HFFc6 (cell line): Measurements from ENCODE around the gene PRMT6. TPM values are rescaled to one million over a fixed set of nuclear protein-coding genes. Genes with fewer than 3 reads are reported as not detected.

ENCODE experiments used
- DNase-seq: peaks from one replicate; pipeline ENCODE4 v3.0.0-alpha.2; 2018
- H3K27ac Mint-ChIP-seq: 2 replicates; pipeline ENCODE4 v1.8.0; 2020; ENCODE audit warnings: mild to moderate bottlenecking, mixed read lengths
- H3K27me3 Mint-ChIP-seq: 2 replicates; pipeline ENCODE4 v1.8.0; 2021; ENCODE audit warnings: mild to moderate bottlenecking, moderate library complexity, mixed read lengths; ENCODE audit not compliant: insufficient read depth
- H3K36me3 Mint-ChIP-seq: 2 replicates; pipeline ENCODE4 v1.8.0; 2021; ENCODE audit warnings: low read depth, mixed read lengths
- H3K4me1 Mint-ChIP-seq: 2 replicates; pipeline ENCODE4 v1.8.0; 2020; ENCODE audit warnings: low read depth, mixed read lengths
- H3K4me3 Mint-ChIP-seq: 2 replicates; pipeline ENCODE4 v1.8.0; 2020; ENCODE audit warnings: mild to moderate bottlenecking, moderate library complexity, mixed read lengths
- H3K9me3 Mint-ChIP-seq: 2 replicates; pipeline ENCODE4 v1.8.0; 2020; ENCODE audit warnings: mild to moderate bottlenecking, mixed read lengths
- CTCF ChIP-seq: fragments of 200-600 bp; sonication (generic); IDR thresholded peaks from 2 replicates; pipeline ENCODE4 v1.5.0; 2021; ENCODE audit warnings: antibody characterized with exemption, mild to moderate bottlenecking
- total RNA-seq, 6 experiments: library from RNA; stranded (reverse); fragmentation: NEBNext Ultra II Directional; extraction: Animal tissue kit (Norgen Biotek cat#: 25700); gene quantifications; 2 replicates in 1 of 6; 3 replicates in 5 of 6; pipeline ENCODE4 v1.2.3, GENCODE V29; 2021

PRMT6 gene
- total RNA-seq, 6 experiments from 2014 or later = 9.7 to 14.8 (median 10.2) TPM

DNA sequence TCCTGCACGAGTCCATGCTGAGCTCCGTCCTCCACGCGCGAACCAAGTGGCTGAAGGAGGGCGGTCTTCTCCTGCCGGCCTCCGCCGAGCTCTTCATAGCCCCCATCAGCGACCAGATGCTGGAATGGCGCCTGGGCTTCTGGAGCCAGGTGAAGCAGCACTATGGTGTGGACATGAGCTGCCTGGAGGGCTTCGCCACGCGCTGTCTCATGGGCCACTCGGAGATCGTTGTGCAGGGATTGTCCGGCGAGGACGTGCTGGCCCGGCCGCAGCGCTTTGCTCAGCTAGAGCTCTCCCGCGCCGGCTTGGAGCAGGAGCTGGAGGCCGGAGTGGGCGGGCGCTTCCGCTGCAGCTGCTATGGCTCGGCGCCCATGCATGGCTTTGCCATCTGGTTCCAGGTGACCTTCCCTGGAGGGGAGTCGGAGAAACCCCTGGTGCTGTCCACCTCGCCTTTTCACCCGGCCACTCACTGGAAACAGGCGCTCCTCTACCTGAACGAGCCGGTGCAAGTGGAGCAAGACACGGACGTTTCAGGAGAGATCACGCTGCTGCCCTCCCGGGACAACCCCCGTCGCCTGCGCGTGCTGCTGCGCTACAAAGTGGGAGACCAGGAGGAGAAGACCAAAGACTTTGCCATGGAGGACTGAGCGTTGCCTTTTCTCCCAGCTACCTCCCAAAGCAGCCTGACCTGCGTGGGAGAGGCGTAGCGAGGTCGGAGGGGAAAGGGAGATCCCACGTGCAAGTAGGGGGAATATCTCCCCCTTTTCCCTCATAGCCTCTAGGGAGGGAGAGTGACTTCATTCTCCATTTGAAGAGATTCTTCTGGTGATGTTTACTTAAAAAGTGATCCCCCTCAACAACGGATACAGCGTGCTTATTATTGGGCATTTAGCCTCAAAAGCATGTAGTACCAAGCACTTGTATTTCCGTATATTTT, 991 bp downstream of the PRMT6 start:
- Mint-ChIP-seq H3K4me1 (peaks cover 20% of the 10 kb centered on the region), H3K9me3 (no peaks in the 10 kb centered on the region), H3K27me3 (no peaks in the 10 kb centered on the region), H3K36me3 (peaks cover 6% of the 10 kb centered on the region), H3K27ac (peak overlapping the region; percentile 86), H3K4me3 (peak overlapping the region; percentile 97)
- DNase-seq = peak; percentile 6
- no peak for TF ChIP-seq CTCF

DNA sequence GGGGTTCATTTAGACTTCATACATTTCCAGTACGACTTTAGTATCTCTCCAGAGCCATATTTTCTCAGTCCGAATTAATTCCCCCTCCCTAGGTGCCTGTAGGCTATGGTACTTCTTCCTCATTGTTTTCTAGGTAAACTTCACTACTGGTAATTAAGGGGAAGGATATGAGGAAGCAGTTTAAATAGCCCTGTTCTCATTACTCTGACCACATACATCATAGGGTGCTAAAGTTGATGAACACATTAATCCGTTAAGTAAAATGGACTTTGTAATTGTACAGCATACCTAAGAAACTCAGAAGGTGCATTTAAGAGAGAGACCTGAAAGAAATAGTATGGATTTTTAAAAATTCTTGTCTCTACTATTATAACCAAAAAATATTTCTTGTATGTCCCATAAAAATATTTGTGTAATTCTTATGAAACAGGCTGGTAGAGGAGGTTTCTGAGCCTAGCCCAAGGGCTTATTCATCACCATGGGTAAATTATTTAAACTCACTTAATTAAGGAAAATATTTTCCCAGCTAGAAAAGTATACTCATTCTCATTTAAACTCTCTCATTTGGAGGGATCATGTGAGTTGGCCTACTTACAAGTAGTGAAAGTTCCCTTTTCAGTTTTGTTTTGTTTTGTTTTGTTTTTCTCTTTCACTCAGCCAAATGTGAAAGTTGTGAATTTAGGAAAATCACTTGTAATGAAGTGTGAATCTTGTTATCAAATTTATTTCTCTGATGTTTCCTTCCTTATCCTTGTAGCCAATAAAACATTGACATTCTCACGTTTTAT, 2.0 kb downstream of the PRMT6 start:
- DNase-seq = no peak
- no peak for TF ChIP-seq CTCF
- Mint-ChIP-seq H3K36me3 (peaks cover 6% of the 10 kb centered on the region), H3K4me3 (peak overlapping the region; percentile 97), H3K27ac (no peak overlapping the region), H3K9me3 (no peaks in the 10 kb centered on the region), H3K27me3 (no peaks in the 10 kb centered on the region), H3K4me1 (peaks cover 20% of the 10 kb centered on the region)

- Mint-ChIP-seq H3K4me3 (no peak overlapping the region), H3K4me1 (peaks cover 20% of the 10 kb centered on the region), H3K36me3 (peaks cover 6% of the 10 kb centered on the region), H3K27me3 (no peaks in the 10 kb centered on the region; the same call in none of the 2 replicates), H3K27ac (no peak overlapping the region), H3K9me3 (no peaks in the 10 kb centered on the region)
- DNase-seq = no peak
- TF ChIP-seq CTCF = no peak
Measured at GRCh38 chr1:107061886-107062285, 5.4 kb downstream of the PRMT6 start.

- peaks cover 4% of the 10 kb centered on the region for H3K27me3 Mint-ChIP-seq
- peaks cover 28% of the 10 kb centered on the region for H3K4me1 Mint-ChIP-seq
- H3K27ac Mint-ChIP-seq = no peak overlapping the region
Measured at GRCh38 chr1:107073493-107073892, 17.0 kb downstream of the PRMT6 start.

More at GRCh38 chr1:107073493-107073892, 17.0 kb downstream of the PRMT6 start:
- Mint-ChIP-seq H3K9me3 (no peaks in the 10 kb centered on the region), H3K4me3 (no peak overlapping the region), H3K36me3 (no peaks in the 10 kb centered on the region)
- DNase-seq = no peak
- TF ChIP-seq CTCF = no peak
